Caki2 (cell line): ENCODE data around the gene GPRC5D. TPM values are rescaled to one million over a fixed set of nuclear protein-coding genes. Genes with fewer than 3 reads are reported as not detected.
A peak's percentile ranks its signal among the peaks of the same experiment; 100 is the strongest.

Source experiments
- DNase-seq: peaks from one replicate; pipeline ENCODE4 v3.0.0-alpha.2; 2015; ENCODE audit warnings: low read depth
- in situ Hi-C: cut with HindIII; loops from 2 replicates; pipeline ENCODE4 v1.10.0; 2016; ENCODE audit warnings: low sequenced_read_pairs, low pct_unique_long_range_greater_than_20kb, mixed read lengths
- total RNA-seq: library from RNA; depleted of rRNA; stranded (reverse); fragments of >200 nt; shearing (Covaris generic); gene quantifications from 2 replicates; pipeline ENCODE4 v1.2.3, GENCODE V29; 2014; ENCODE audit warnings: low replicate concordance; rRNA removed

GPRC5D gene
- total RNA-seq, 1 experiment from 2014 or later: not detected

- no peak for DNase-seq
- in situ Hi-C loops: no loop called here
Observed at GRCh38 chr12:12898136-12898717, 53.7 kb downstream of the GPRC5D start.

- DNase-seq: no peak
- in situ Hi-C loops: no loop called here
Observed at GRCh38 chr12:12897302-12897701, 54.7 kb downstream of the GPRC5D start.

GRCh38 chr12:12896260-12896659 lies 55.7 kb downstream of the GPRC5D start:
- DNase-seq: peak; percentile 58

GRCh38 chr12:12893438-12893837 lies 58.5 kb downstream of the GPRC5D start:
- DNase-seq: no peak
- in situ Hi-C loops: no loop called here

More at GRCh38 chr12:12896260-12896659, 55.7 kb downstream of the GPRC5D start:
- in situ Hi-C loops: no loop called here

- peak; percentile 48 for DNase-seq
- in situ Hi-C loops: no loop called here
Observed at GRCh38 chr12:12892681-12893141, 59.3 kb downstream of the GPRC5D start.

- in situ Hi-C loops: no loop called here
- DNase-seq: no peak
Observed at GRCh38 chr12:12891881-12892355, 60.1 kb downstream of the GPRC5D start.

GRCh38 chr12:12891080-12891880 lies 60.7 kb downstream of the GPRC5D start, which contains the start of gene GPRC5A:
TSS of gene GPRC5A (plus strand) at chr12:12891562. CDS start at chr12:12908250, 16,688 bp downstream.
- DNase-seq: peak; percentile 99
- in situ Hi-C loops: no loop called here

Other genes starting within 250 kb of the GPRC5D start
- 43.9 and 45.0 TPM in 2 replicates for gene CDKN1B, start 234.8 kb downstream of the GPRC5D start, total RNA-seq
- 5.1 and 8.4 TPM in 2 replicates for gene APOLD1, start 166.5 kb downstream of the GPRC5D start, total RNA-seq
- gene DDX47, start 138.8 kb downstream of the GPRC5D start, total RNA-seq: 71.9 and 114 TPM in 2 replicates
- gene GPRC5A, start 60.6 kb downstream of the GPRC5D start, total RNA-seq: 53.4 and 77.9 TPM in 2 replicates
- 2.1 and 6.4 TPM in 2 replicates for gene HEBP1, start 48.1 kb upstream of the GPRC5D start, total RNA-seq
- gene FAM234B, start 92.2 kb upstream of the GPRC5D start, total RNA-seq: 2.5 and 6.7 TPM in 2 replicates
- gene GSG1, start 151.5 kb upstream of the GPRC5D start, total RNA-seq: not detected in 2 replicates
- 7.8 and 17.2 TPM in 2 replicates for gene EMP1, start 244.6 kb upstream of the GPRC5D start, total RNA-seq